ENCODE results near the gene CSE1L.

DNA sequence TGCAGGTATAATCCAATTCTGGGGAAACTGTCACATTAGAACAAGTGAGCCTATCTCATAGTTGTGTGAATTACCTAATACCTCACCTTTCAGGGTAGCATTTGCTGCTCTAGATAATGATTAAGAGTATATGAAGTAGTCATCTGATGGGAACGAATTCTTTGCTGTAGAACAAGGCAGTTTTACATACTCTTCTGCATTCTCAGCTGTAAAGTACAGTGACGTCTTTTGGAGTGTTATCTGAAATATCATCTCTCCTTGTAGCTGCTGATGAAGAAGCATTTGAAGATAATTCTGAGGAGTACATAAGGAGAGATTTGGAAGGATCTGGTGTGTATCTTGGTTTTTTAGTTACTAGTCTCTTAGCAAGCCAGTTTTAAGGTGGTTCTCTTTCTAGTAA, 28.4 kb downstream of the CSE1L start:
- no peak for TF ChIP-seq TAF1 (IDR thresholded peaks at IDR 0.05; ENCODE audit: low read depth)
- TF ChIP-seq, protein P1, sequence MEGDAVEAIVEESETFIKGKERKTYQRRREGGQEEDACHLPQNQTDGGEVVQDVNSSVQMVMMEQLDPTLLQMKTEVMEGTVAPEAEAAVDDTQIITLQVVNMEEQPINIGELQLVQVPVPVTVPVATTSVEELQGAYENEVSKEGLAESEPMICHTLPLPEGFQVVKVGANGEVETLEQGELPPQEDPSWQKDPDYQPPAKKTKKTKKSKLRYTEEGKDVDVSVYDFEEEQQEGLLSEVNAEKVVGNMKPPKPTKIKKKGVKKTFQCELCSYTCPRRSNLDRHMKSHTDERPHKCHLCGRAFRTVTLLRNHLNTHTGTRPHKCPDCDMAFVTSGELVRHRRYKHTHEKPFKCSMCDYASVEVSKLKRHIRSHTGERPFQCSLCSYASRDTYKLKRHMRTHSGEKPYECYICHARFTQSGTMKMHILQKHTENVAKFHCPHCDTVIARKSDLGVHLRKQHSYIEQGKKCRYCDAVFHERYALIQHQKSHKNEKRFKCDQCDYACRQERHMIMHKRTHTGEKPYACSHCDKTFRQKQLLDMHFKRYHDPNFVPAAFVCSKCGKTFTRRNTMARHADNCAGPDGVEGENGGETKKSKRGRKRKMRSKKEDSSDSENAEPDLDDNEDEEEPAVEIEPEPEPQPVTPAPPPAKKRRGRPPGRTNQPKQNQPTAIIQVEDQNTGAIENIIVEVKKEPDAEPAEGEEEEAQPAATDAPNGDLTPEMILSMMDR (IDR thresholded peaks at IDR 0.05; ENCODE audit: poor library complexity, severe bottlenecking): no peak
